ENCODE data around the gene SERPING1.

Gene SERPING1

GRCh38 chr11:57620467-57620866 is 23.0 kb downstream of the SERPING1 start:
- DNase-seq (ENCODE audit: low read depth in 2 of 2) = no peak
- no peak for TF ChIP-seq CTCF (IDR thresholded peaks at IDR 0.05; ENCODE audit: low read depth, low read length)
- H3K4me3 ChIP-seq (replicated peaks in 1 of 2; ENCODE audit: low read depth in 2 of 2, low read length in 2 of 2) = no peak overlapping the region

DNA sequence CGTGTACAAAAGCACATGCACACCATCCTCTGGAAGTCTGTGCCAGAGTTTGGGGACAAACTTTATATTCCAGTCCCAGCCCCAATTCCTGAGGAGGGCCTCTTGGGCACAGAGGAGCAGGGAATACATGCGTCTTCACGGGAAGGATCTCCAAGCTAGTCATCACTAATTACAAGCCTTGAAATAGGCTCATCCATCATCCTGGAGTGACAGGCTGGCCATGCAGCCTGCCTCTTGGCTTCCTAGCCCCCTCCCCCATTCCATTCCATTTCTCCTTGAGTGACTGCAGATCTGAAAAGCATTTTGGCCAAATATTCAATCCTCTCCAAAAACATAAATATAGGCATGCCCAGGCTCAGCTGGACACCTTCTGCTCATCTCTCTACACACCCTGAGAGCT is 24.8 kb downstream of the SERPING1 start:
- no peak overlapping the region for H3K4me3 ChIP-seq (replicated peaks in 1 of 2; ENCODE audit: low read depth in 2 of 2, low read length in 2 of 2)
- DNase-seq (ENCODE audit: low read depth in 2 of 2) = no peak
- TF ChIP-seq CTCF (IDR thresholded peaks at IDR 0.05; ENCODE audit: low read depth, low read length) = no peak

DNA sequence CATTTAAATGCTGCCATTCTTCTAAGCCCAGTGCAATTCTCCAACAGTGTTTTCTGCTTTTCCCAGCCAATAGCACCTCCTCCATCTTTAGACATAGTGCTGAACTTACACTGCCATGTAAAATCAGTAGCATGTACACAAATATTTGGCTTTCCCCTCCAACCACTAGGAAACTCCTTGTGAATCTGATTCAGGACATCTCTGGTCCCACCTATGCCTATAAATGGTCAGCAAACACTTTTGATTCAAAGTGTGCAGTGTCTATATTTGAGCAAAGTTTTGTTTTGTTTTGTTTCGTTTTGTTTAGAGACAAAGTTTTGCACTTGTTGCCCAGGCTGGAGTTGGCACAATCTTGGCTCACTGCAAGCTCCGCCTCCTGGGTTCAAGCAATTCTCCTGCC is 27.4 kb downstream of the SERPING1 start:
- no peak overlapping the region for H3K4me3 ChIP-seq (replicated peaks in 1 of 2; ENCODE audit: low read depth in 2 of 2, low read length in 2 of 2)
- TF ChIP-seq CTCF (IDR thresholded peaks at IDR 0.05; ENCODE audit: low read depth, low read length) = no peak
- no peak for DNase-seq (ENCODE audit: low read depth in 2 of 2)

- DNase-seq (ENCODE audit: low read depth in 2 of 2) = no peak
- no peak for TF ChIP-seq CTCF (IDR thresholded peaks at IDR 0.05; ENCODE audit: low read depth, low read length)
- no peak overlapping the region for H3K4me3 ChIP-seq (replicated peaks in 1 of 2; ENCODE audit: low read depth in 2 of 2, low read length in 2 of 2)
These were observed 29.4 kb downstream of the SERPING1 start for GRCh38 chr11:57626895-57627294.

DNA sequence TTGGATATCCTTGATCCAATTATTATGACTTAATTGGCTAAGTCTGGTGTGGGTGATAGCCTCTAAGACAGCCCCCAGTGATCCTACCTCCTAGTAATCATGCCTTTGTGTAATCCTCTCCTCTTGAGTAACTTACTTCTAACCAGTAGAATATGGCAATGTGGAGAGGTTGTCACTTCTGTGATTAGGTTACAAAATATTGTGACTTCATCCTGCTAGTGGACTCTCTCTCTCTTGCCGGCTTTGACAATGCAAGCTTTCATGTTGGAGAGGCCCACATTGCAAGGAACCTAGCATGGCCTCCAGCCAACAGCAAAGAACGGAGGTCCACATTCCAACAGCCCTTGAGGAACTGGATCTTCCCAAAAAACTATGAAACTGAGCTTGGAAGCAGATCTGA is 32.7 kb downstream of the SERPING1 start:
- DNase-seq (ENCODE audit: low read depth in 2 of 2) = no peak
- no peak for TF ChIP-seq CTCF (IDR thresholded peaks at IDR 0.05; ENCODE audit: low read depth, low read length)

GRCh38 chr11:57632116-57632515 is 34.6 kb downstream of the SERPING1 start:
- no peak for TF ChIP-seq CTCF (IDR thresholded peaks at IDR 0.05; ENCODE audit: low read depth, low read length)
- no peak overlapping the region for H3K4me3 ChIP-seq (replicated peaks in 1 of 2; ENCODE audit: low read depth in 2 of 2, low read length in 2 of 2)
- no peak for DNase-seq (ENCODE audit: low read depth in 2 of 2)

More for the DNA sequence above, 32.7 kb downstream of the SERPING1 start:
- H3K4me3 ChIP-seq (replicated peaks in 1 of 2; ENCODE audit: low read depth in 2 of 2, low read length in 2 of 2) = no peak overlapping the region

DNA sequence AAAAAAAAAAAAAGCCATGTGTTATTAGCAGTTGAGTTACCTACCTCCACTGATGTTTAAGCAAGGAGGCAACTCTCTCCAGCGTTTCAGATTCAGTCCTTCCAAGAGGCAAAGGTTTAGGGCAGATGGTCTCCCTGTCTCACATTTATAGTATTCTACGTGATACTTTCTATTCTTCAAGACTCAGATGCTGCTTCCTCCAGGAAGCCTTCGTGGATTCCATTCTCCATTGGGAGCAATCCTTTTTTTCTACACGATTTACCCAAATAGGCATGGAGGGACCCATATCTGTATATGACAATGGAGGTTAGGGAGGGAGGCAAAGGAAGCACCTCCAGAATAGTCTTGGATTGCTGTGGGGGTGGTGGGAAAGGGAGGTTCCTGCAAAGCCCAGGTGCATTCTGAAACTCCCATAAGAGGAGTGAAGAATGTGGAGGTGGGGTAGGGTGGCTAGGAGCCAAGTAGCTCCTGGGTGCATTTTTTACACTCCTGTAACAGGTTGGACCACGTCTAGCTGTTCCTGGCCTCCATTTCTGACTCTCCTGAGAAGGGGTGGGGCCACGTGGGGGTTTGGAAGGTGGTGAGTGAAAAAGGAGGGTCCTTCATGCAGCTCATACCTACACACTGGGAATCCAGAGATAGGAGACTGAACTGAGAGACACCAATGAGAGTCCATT is 36.0 kb downstream of the SERPING1 start:
- no peak for TF ChIP-seq CTCF (IDR thresholded peaks at IDR 0.05; ENCODE audit: low read depth, low read length)
- H3K4me3 ChIP-seq (replicated peaks in 1 of 2; ENCODE audit: low read depth in 2 of 2, low read length in 2 of 2) = no peak overlapping the region
- DNase-seq (ENCODE audit: low read depth in 2 of 2) = no peak
